Esophagus muscularis mucosa (tissue), 4 donors: ENCODE data around the gene MYO1G.

ENCODE experiments used
- CTCF ChIP-seq, 3 experiments: fragments of 200-600 bp in 2 of 3; fragments of 450-650 bp in 1 of 3; sonication (generic) in 2 of 3; IDR thresholded peaks; one replicate each; pipeline ENCODE4 v1.5.1; 2017 to 2019; ENCODE audit warnings: antibody characterized with exemption in 3 of 3, mild to moderate bottlenecking in 2 of 3, moderate library complexity in 1 of 3
- EP300 ChIP-seq: sonication (generic); formaldehyde crosslinking; IDR thresholded peaks from one replicate; pipeline ENCODE4 v1.6.1; 2017; ENCODE audit warnings: antibody characterized with exemption
- POLR2A ChIP-seq: fragments of 450-650 bp; IDR thresholded peaks from one replicate; pipeline ENCODE4 v1.6.1; 2017; ENCODE audit warnings: antibody characterized with exemption, moderate library complexity, mild to moderate bottlenecking, low read depth

- TF ChIP-seq CTCF (IDR thresholded peaks at IDR 0.05) (no peak), POLR2A (no peak), EP300 (no peak)
These were observed 2.4 kb upstream of the MYO1G start for GRCh38 chr7:44981035-44981706.
